ENCODE results near the gene DNTTIP2. TPM values are rescaled to one million over a fixed set of nuclear protein-coding genes. Genes with fewer than 3 reads are reported as not detected.
"Not testable (repeated sequence)": the region's sequence is repeated elsewhere in the genome, so short reads cannot be mapped to it uniquely, and the experiment has no call there.

Gene DNTTIP2
- polyA plus RNA-seq, 1 donor from 2014 or later = 43.8 TPM

DNA sequence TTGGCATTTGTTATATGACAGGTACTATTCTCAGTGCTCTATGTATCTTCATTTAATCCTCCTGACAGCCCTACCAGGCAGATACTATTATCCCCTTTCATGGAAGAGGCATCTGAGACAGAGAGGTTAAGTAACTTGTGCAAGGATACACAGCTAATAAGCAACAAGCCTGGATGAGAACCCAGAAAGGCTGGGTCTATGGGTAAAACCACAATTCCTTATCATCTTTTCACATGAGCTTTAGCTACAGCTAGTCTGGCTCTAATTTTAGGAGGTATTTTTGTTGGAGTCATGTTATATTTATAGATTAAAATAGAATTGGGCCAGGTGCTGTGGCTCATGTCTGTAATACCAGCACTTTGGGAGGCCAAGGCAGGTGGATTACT is 27.7 kb downstream of the DNTTIP2 start:
- H3K9me3 ChIP-seq (ENCODE audit: low read length) = no peaks in the 10 kb centered on the region
- H3K9me2 ChIP-seq (ENCODE audit: insufficient read depth, low read length) = no peaks in the 10 kb centered on the region
- H3K27me3 ChIP-seq (ENCODE audit: insufficient read depth, low read depth, low read length) = no peaks in the 10 kb centered on the region

DNA sequence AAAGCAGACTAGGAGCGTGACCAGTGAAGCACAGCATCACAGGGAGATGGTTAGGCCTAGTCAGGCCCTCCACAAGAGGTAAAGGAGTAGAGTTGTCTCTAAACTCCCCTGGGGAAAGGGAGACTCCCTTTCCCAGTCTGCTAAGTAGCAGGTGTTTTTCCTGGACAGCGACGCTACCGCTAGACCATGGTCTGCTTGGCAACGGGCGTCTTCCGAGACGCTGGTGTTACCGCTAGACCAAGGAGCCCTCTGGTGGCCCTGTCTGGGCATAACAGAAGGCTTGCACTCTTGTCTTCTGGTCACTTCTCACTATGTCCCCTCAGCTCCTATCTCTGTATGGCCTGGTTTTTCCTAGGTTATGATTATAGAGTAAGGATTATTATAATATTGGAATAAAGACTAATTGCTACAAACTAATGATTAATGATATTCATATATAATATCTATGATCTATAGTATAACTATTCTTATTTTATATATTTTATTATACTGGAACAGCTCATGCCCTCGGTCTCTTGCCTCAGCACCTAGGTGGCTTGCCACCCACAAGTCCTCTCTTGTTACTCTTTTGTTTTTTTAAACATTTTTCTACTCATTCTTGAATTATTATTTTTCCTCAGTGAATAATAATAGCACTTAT is 28.2 kb downstream of the DNTTIP2 start:
- H3K4me3 ChIP-seq (ENCODE audit: low read length); H4K20me1 ChIP-seq (ENCODE audit: insufficient read depth); H3K27ac ChIP-seq (ENCODE audit: low read length); H3K79me2 ChIP-seq (replicated peaks; ENCODE audit: insufficient read depth, low read length); H3K4me2 ChIP-seq (ENCODE audit: low read length); H3K9me2 ChIP-seq (ENCODE audit: insufficient read depth, low read length); H3K9me3 ChIP-seq (ENCODE audit: low read length); H3K27me3 ChIP-seq (ENCODE audit: insufficient read depth, low read depth, low read length); H3K9ac ChIP-seq (ENCODE audit: low read length); H3K36me3 ChIP-seq (ENCODE audit: insufficient read depth, low read length); H2AFZ ChIP-seq (ENCODE audit: low read depth, low read length): not testable (repeated sequence)
- TF ChIP-seq RAD21 (conservative IDR thresholded peaks at IDR 0.05) = peak; percentile 40
- TF ChIP-seq CTCF (IDR thresholded peaks at IDR 0.05; ENCODE audit: poor library complexity, severe bottlenecking) = peak; percentile 55
- peak; percentile 62 for TF ChIP-seq SMC3 (conservative IDR thresholded peaks at IDR 0.05; ENCODE audit: poor library complexity)
- peaks cover 11% of the 10 kb centered on the region for H3F3A ChIP-seq (ENCODE audit: insufficient read depth, low read length, poor library complexity, severe bottlenecking)

More for the DNA sequence above, 27.7 kb downstream of the DNTTIP2 start:
- Histone ChIP-seq H3K79me2 (replicated peaks; ENCODE audit: insufficient read depth, low read length) (no peaks in the 10 kb centered on the region), H3K9ac (ENCODE audit: low read length) (no peak overlapping the region), H3K27ac (ENCODE audit: low read length) (no peak overlapping the region), H3K4me3 (ENCODE audit: low read length) (no peak overlapping the region), H4K20me1 (ENCODE audit: insufficient read depth) (no peaks in the 10 kb centered on the region), H3K36me3 (ENCODE audit: insufficient read depth, low read length) (no peaks in the 10 kb centered on the region), H2AFZ (ENCODE audit: low read depth, low read length) (no peak overlapping the region), H3F3A (ENCODE audit: insufficient read depth, low read length, poor library complexity, severe bottlenecking) (peaks cover 8% of the 10 kb centered on the region), H3K4me2 (ENCODE audit: low read length) (no peak overlapping the region)
- no peak for TF ChIP-seq RAD21 (conservative IDR thresholded peaks at IDR 0.05)
- TF ChIP-seq CTCF (IDR thresholded peaks at IDR 0.05; ENCODE audit: poor library complexity, severe bottlenecking) = no peak
- no peak for TF ChIP-seq TAF1 (IDR thresholded peaks at IDR 0.05; ENCODE audit: low read depth)
- TF ChIP-seq SMC3 (conservative IDR thresholded peaks at IDR 0.05; ENCODE audit: poor library complexity) = no peak
- TF ChIP-seq EZH2 (IDR thresholded peaks at IDR 0.05; ENCODE audit: borderline replicate concordance, insufficient read depth, low read length, poor library complexity, severe bottlenecking) = no peak
- no peak for TF ChIP-seq POLR2AphosphoS5 (IDR thresholded peaks at IDR 0.05)
- TF ChIP-seq MXI1 (conservative IDR thresholded peaks at IDR 0.05; ENCODE audit: poor library complexity, severe bottlenecking) = no peak
- no peak for TF ChIP-seq REST (IDR thresholded peaks at IDR 0.05; ENCODE audit: borderline replicate concordance)
- no peak for TF ChIP-seq EP300 (conservative IDR thresholded peaks at IDR 0.05; ENCODE audit: poor library complexity, severe bottlenecking)

Measured in neural cell (in vitro differentiated cells).